Hematopoietic multipotent progenitor cell treated with erythropoietin and hydrocortisone succinate and interleukin-3 and kit ligand, for 4 days (in vitro differentiated cells): Measurements from ENCODE around the gene IKZF3.
"Not testable (repeated sequence)": the region's sequence is repeated elsewhere in the genome, so short reads cannot be mapped to it uniquely, and the experiment has no call there.

ENCODE experiments used
- DNase-seq: peaks from one replicate; pipeline ENCODE4 v3.0.0-alpha.2; 2015

Gene IKZF3

DNA sequence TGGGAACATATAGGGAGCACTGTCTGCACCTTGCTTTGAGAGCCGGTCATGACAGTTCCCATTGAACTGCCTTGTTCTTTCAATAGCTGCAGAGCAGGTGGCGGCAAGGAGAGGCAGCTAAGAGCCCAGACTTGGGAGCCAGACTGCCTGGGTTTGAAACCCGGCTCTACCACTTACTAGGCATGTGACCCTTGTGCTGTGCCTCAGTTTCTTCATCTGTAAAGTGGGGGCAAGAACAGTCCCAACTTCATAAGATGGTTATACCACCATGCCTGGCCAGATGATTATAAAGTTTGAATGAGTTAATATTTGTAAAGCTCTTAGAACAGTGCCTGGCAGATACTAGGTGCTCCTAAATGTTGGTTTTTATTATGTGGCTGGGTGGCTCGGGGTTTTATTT, 149.9 kb downstream of the IKZF3 start:
- DNase-seq: no peak

DNA sequence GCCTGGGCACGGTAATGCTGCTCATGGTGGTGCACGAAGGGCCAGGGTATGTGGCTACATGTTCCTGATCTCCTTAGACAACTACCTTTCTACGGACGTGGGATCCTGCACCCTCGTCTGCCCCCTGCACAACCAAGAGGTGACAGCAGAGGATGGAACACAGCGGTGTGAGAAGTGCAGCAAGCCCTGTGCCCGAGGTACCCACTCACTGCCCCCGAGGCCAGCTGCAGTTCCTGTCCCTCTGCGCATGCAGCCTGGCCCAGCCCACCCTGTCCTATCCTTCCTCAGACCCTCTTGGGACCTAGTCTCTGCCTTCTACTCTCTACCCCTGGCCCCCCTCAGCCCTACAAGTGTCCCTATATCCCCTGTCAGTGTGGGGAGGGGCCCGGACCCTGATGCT, 152.3 kb downstream of the IKZF3 start:
- no peak for DNase-seq

DNA sequence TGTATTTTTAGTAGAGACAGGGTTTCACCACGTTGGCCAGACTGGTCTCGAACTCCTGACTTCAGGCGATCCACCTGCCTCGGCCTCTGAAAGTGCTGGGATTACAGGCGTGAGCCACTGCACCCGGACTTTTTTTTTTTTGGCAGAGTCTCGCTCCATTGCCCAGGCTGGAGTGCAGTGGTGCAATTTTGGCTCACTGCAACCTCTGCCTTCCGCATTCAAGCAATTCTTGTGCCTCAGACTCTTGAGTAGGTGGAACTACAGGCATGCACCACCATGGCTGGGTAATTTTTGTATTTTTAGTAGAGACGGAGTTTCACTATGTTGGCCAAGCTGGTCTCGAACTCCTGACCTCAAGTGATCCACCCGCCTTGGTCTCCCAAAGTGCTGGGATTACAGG, 153.0 kb downstream of the IKZF3 start:
- not testable (repeated sequence) for DNase-seq

DNA sequence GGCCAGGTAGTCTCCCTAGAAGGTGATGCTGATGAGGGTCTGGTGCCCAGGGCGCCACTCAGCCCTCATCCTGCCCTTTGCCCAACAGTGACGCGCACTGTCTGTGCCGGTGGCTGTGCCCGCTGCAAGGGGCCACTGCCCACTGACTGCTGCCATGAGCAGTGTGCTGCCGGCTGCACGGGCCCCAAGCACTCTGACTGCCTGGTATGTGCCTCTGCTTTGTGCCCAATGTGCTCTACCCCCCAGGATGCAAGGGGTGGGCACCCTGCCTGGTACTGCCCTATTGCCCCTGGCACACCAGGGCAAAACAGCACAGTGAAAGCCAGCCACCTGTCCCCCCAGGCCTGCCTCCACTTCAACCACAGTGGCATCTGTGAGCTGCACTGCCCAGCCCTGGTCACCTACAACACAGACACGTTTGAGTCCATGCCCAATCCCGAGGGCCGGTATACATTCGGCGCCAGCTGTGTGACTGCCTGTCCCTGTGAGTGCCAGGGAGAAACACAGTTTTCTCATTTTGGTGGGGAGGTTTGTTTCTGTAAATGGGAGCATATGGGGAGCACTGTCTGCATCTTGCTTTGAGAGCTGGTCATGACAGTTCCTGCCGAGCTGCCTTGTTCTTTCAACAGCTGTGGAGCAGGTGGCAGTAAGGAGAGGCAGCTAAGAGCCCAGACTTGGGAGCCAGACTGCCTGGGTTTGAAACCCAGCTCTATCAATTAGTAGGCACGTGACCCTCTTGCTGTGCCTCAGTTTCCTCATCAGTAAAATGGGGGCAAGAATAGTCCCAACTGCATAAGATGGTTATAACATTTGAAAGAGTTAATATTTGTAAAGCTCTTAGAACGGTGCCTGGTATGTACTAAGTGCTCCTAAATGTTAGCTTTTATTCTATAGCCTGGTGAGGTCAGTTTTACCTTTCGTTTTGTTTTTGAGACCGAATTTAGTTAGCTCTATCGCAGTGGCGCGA, 153.8 kb downstream of the IKZF3 start:
- DNase-seq: no peak

DNA sequence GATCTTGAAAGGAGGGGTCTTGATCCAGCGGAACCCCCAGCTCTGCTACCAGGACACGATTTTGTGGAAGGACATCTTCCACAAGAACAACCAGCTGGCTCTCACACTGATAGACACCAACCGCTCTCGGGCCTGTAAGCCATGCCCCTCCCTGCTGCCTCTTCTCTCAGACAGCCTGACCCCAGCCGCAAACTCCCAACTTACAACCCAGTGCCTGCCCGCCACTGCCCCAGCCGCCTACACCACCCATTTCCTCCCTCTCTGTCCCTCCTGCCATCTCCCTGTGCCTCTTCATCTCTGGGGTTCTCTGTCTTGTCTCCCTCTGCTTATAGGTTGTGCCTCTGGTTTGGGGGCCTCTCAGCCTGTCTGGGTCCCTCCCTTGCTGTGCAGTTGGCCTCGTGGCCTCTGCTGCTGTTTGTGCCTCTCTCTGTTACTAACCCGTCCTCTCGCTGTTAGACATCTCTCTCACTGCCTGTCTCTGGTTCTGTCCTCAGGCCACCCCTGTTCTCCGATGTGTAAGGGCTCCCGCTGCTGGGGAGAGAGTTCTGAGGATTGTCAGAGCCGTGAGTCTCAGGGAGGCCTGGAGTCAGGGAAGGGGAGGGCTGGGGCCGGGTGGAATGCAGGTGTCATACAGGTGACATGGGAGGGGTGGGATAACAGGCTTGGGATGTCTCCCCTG, 154.7 kb downstream of the IKZF3 start:
- DNase-seq: no peak
